Myocyte (in vitro differentiated cells): ENCODE measurements around the gene OMP. TPM values are rescaled to one million over a fixed set of nuclear protein-coding genes. Genes with fewer than 3 reads are reported as not detected.

Experiments used
- DNase-seq: peaks from one replicate; pipeline ENCODE4 v3.0.0-alpha.2; 2012; ENCODE audit warnings: low read depth
- total RNA-seq: library from RNA; depleted of rRNA; stranded (reverse); fragments of >200 nt; gene quantifications from 2 replicates; pipeline ENCODE4 v1.2.3, GENCODE V29; 2014

OMP gene
- total RNA-seq, 1 donor from 2014 or later = not detected

GRCh38 chr11:77101043-77101537 is 1.6 kb upstream of the OMP start:
- DNase-seq = peak; percentile 30

GRCh38 chr11:77103319-77103718 is 679 bp downstream of the OMP start:
- DNase-seq = no peak

- no peak for DNase-seq
These were observed 2.1 kb downstream of the OMP start for GRCh38 chr11:77104727-77105126.

DNA sequence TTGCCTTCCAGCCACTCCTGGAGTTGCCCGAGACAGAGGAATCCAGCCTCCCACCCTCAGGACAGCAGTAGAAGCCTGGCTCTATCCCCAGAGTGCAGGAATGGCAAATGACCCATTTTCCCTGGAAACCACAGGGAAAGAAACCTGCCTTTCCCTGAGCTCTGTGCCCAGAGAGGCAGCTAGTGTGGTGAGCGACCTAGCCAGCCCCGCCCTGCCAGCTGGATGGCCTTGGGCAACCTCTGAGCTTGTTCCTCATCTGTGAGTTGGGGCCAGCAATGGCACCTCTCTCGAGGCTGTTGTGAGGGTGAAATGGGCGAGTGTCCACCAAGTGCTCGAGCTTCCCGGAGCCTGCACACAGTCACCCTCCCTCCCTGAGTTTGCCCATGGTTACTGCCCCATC is 3.7 kb downstream of the OMP start:
- peak; percentile 66 for DNase-seq

- no peak for DNase-seq
These were observed 4.1 kb downstream of the OMP start for GRCh38 chr11:77106759-77107158.

GRCh38 chr11:77107950-77108349 is 5.3 kb downstream of the OMP start:
- DNase-seq = peak; percentile 89

DNA sequence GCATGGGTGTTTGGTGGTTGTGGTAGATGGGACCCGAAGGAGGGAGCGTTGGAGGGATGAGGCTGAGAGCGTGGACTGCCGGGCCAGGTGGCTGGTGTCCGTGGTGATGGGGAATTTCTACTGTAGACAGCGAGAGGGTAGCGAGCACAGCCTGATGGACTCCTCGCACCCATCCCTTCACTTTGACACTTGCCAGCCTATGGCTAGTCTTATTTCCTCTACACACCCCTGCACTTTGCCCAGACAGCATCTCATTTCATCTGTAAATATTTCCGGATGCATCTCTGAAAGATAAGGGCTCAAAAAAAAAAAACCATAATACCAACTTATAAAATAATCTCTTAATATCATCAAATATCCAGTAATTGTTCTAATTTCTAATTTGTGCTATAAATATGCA is 5.8 kb downstream of the OMP start:
- no peak for DNase-seq

- peak; percentile 59 for DNase-seq
These were observed 6.8 kb downstream of the OMP start for GRCh38 chr11:77109236-77110019.

GRCh38 chr11:77110836-77111235 is 8.2 kb downstream of the OMP start:
- no peak for DNase-seq

DNA sequence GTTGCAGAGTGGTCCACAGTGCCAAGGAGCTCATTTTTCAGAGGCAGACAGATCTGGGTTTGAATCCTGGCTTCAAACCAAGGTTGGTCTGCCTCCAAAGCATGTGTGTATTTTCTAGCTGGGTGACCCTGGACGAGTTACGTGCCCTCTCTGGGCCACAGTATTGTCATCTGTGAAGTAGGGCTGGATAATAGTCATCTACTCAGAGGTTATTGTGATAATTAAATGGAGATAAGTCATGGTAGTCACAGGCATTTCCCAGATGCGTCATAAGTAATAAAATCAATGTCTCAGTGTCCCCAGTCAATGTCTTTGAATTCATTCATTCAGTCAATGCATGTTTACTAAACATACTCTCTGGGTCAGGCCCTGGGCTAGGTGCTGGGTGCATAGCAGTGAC is 8.6 kb downstream of the OMP start:
- DNase-seq = no peak

DNA sequence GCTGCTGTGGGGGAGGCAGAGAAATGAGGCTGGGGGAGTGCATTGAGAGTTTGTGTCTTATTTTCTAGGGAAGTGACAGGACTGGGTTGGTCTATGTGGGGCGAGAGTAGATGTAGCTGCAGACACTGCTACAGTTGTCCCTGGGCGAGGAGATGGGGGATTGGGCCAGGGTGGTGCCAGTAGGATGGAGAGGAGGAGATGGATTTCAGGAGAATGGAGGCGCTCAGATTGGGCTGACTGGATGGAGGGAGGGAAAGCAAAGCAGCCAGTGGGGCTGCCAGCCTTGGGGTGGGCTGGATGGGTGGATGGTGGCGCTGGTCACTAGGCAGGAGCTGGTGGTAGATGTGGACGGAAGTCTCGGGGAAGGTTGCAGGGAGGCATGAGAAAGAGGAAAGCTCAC is 9.3 kb downstream of the OMP start:
- no peak for DNase-seq

GRCh38 chr11:77112641-77113381 is 10.2 kb downstream of the OMP start:
- DNase-seq = no peak

GRCh38 chr11:77113382-77114088 is 10.9 kb downstream of the OMP start:
- no peak for DNase-seq

- DNase-seq = no peak
These were observed 11.4 kb downstream of the OMP start for GRCh38 chr11:77114089-77114463.

DNA sequence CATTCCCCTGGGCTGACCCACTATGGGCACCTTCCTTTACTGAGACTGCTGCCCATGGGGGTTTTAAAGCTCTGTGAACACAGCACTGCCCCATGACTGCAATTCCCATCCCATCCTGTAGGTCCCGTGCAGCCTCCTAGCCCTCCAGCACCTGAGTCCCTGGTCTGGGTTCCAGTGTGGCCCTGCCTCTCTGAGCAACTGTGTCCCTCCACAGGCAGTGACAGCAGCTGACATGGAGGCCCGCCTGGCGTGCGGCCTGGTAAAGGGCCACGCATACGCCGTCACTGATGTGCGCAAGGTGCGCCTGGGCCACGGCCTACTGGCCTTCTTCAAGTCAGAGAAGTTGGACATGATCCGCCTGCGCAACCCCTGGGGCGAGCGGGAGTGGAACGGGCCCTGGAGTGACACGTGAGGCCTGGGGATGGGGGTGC is 12.6 kb downstream of the OMP start:
- no peak for DNase-seq

DNA sequence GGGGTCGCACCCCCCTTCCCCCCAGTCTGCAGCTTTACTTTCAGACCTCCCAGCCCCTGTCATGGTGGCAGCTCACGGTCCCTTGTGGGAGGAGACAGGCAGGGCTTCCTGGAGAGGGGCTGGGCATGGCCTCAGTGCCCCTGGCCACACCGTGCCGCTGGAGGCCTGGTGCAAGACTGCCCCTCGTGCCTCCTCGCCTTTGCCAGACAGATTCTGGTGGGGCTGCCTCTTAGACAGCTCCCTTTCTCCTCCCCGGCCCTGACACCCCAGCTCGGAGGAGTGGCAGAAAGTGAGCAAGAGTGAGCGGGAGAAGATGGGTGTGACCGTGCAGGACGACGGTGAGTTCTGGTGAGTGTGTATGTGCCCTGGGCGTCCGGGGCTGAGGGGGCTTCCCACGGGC is 13.3 kb downstream of the OMP start:
- no peak for DNase-seq

GRCh38 chr11:77117492-77117891 is 14.9 kb downstream of the OMP start:
- no peak for DNase-seq

- no peak for DNase-seq
These were observed 15.4 kb downstream of the OMP start for GRCh38 chr11:77118086-77118485.

DNA sequence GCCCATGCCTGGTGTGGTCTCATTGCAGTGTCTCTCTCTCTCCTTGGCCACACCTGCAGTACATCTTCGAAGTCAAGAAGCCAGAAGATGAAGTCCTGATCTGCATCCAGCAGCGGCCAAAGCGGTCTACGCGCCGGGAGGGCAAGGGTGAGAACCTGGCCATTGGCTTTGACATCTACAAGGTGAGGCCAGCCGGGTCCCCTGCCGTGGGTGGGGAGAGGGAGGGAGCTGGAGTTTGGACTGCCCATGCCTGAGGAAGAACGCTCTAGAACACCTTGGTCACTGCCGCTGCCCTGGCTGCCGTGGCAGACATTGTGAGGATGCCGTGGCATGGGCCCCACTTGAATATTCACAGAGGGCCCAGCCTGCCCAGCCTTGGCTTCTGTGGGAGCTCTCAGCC is 16.3 kb downstream of the OMP start:
- no peak for DNase-seq

- no peak for DNase-seq
These were observed 16.9 kb downstream of the OMP start for GRCh38 chr11:77119531-77119936.

GRCh38 chr11:77120571-77120970 is 17.9 kb downstream of the OMP start:
- DNase-seq = no peak

- no peak for DNase-seq
These were observed 18.5 kb downstream of the OMP start for GRCh38 chr11:77121096-77121640.
